Activated CD4-positive, CD25-positive, alpha-beta regulatory T cell treated with anti-CD3 and anti-CD28 coated beads, Interleukin-2, amount 50 U/mL, for 16 hours (primary cell): ENCODE measurements around the gene GPR132.
A peak's percentile ranks its signal among the peaks of the same experiment; 100 is the strongest.

Source experiments
- DNase-seq: peaks from one replicate; pipeline ENCODE4 v3.0.0-alpha.2; 2020; ENCODE audit warnings: low read depth, low spot score

GPR132 gene

GRCh38 chr14:105061428-105062047 is 3.7 kb downstream of the GPR132 start:
- DNase-seq, result peak; percentile 33

GRCh38 chr14:105060751-105061427 is 4.3 kb downstream of the GPR132 start:
- DNase-seq, result no peak

- DNase-seq, result no peak
Measured at GRCh38 chr14:105059925-105060565, 5.2 kb downstream of the GPR132 start.

- DNase-seq, result no peak
Measured at GRCh38 chr14:105059035-105059924, 6.0 kb downstream of the GPR132 start.

- DNase-seq, result no peak
Measured at GRCh38 chr14:105058521-105059034, 6.7 kb downstream of the GPR132 start.

- no peak for DNase-seq
Measured at GRCh38 chr14:105056303-105056831, 8.9 kb downstream of the GPR132 start.

- DNase-seq, result no peak
Measured at GRCh38 chr14:105055736-105056302, 9.4 kb downstream of the GPR132 start.

- DNase-seq, result no peak
Measured at GRCh38 chr14:105055334-105055733, 9.9 kb downstream of the GPR132 start.

- no peak for DNase-seq
Measured at GRCh38 chr14:105053996-105054395, 11.2 kb downstream of the GPR132 start.

- DNase-seq, result no peak
Measured at GRCh38 chr14:105053421-105053820, 11.8 kb downstream of the GPR132 start.

GRCh38 chr14:105052110-105052458 is 13.1 kb downstream of the GPR132 start:
- DNase-seq, result no peak

GRCh38 chr14:105051182-105052109 is 13.8 kb downstream of the GPR132 start:
- DNase-seq, result no peak

- no peak for DNase-seq
Measured at GRCh38 chr14:105050551-105050897, 14.7 kb downstream of the GPR132 start.

GRCh38 chr14:105049753-105050550 is 15.3 kb downstream of the GPR132 start:
- no peak for DNase-seq

- no peak for DNase-seq
Measured at GRCh38 chr14:105047283-105048016, 17.8 kb downstream of the GPR132 start.

GRCh38 chr14:105046891-105047282 is 18.3 kb downstream of the GPR132 start:
- no peak for DNase-seq

- peak; percentile 90 for DNase-seq
Measured at GRCh38 chr14:105045710-105046326, 19.4 kb downstream of the GPR132 start.

- DNase-seq, result no peak
Measured at GRCh38 chr14:105043641-105044040, 21.6 kb downstream of the GPR132 start.
